HepG2 (cell line): ENCODE data around the gene DOCK9.

Experiments used
- CTCF ChIP-seq: sonication (generic); formaldehyde crosslinking; IDR thresholded peaks from 2 replicates; pipeline ENCODE4 v1.5.0; 2020; ENCODE audit warnings: mild to moderate bottlenecking, missing genetic modification reagents, moderate library complexity
- EZH2 ChIP-seq: conservative IDR thresholded peaks from 2 replicates; pipeline ENCODE4 v1.6.1; 2012; ENCODE audit warnings: mild to moderate bottlenecking, low read depth, low read length, moderate library complexity
- GTF2F1 ChIP-seq: fragments of 150-350 bp; IDR thresholded peaks from 2 replicates; pipeline ENCODE4 v1.6.1; 2014; ENCODE audit warnings: low read length
- NR3C1 ChIP-seq: sonication (generic); formaldehyde crosslinking; IDR thresholded peaks from 2 replicates; pipeline ENCODE4 v1.4.0; 2020; ENCODE audit warnings: missing genetic modification reagents
- RELA ChIP-seq: sonication (generic); formaldehyde crosslinking; IDR thresholded peaks from 2 replicates; pipeline ENCODE4 v1.4.0; 2020; ENCODE audit warnings: missing genetic modification reagents
- REPIN1 ChIP-seq: sonication (generic); formaldehyde crosslinking; IDR thresholded peaks from 2 replicates; pipeline ENCODE4 v1.8.0; 2022; ENCODE audit warnings: missing genetic modification reagents, low read depth, mild to moderate bottlenecking, borderline replicate concordance
- RFX5 ChIP-seq: IDR thresholded peaks from 2 replicates; pipeline ENCODE4 v1.6.1; 2011; ENCODE audit warnings: low read depth, low read length, improper control_type of control experiment
- TEAD3 ChIP-seq: optimal IDR thresholded peaks from 2 replicates; pipeline ENCODE3; 2016; ENCODE audit warnings: borderline replicate concordance
- TFDP2 ChIP-seq: sonication (generic); formaldehyde crosslinking; IDR thresholded peaks from 2 replicates; pipeline ENCODE4 v1.4.0; 2020; ENCODE audit warnings: missing genetic modification reagents
- ZNF639 ChIP-seq: conservative IDR thresholded peaks from 2 replicates; pipeline ENCODE4 v1.6.1; 2018; ENCODE audit warnings: missing genetic modification reagents
- ZNF670 ChIP-seq: sonication (generic); formaldehyde crosslinking; IDR thresholded peaks from 2 replicates; pipeline ENCODE4 v1.8.0; 2022; ENCODE audit warnings: mild to moderate bottlenecking, missing genetic modification reagents, borderline replicate concordance

GRCh38 chr13:98984118-98984517 lies 6.3 kb upstream of the DOCK9 start:
- TF ChIP-seq TFDP2 (no peak), ZNF670 (CRISPR knock-in tag) (no peak), RELA (CRISPR knock-in tag) (no peak), GTF2F1 (no peak), NR3C1 (no peak), TEAD3 (CRISPR knock-in tag) (no peak), ZNF639 (no peak), EZH2 (no peak), REPIN1 (CRISPR knock-in tag) (no peak), CTCF (CRISPR knock-in tag) (no peak), RFX5 (no peak)
